ENCODE results near the gene AATF. TPM values are rescaled to one million over a fixed set of nuclear protein-coding genes. Genes with fewer than 3 reads are reported as not detected.

Gene AATF
- total RNA-seq, 4 donors from 2014 or later = 30.3 to 50.5 (median 40.9) TPM

- no peaks in the 10 kb centered on the region for H3K9me3 ChIP-seq
- intact Hi-C loops (cut with DNase I; ENCODE audit: low total_unique reads) = no loop called here
- H3K27me3 ChIP-seq = no peaks in the 10 kb centered on the region
- H3K4me1 ChIP-seq = no peaks in the 10 kb centered on the region
- ATAC-seq (no peak), DNase-seq (no peak)
- TF ChIP-seq, protein P1, sequence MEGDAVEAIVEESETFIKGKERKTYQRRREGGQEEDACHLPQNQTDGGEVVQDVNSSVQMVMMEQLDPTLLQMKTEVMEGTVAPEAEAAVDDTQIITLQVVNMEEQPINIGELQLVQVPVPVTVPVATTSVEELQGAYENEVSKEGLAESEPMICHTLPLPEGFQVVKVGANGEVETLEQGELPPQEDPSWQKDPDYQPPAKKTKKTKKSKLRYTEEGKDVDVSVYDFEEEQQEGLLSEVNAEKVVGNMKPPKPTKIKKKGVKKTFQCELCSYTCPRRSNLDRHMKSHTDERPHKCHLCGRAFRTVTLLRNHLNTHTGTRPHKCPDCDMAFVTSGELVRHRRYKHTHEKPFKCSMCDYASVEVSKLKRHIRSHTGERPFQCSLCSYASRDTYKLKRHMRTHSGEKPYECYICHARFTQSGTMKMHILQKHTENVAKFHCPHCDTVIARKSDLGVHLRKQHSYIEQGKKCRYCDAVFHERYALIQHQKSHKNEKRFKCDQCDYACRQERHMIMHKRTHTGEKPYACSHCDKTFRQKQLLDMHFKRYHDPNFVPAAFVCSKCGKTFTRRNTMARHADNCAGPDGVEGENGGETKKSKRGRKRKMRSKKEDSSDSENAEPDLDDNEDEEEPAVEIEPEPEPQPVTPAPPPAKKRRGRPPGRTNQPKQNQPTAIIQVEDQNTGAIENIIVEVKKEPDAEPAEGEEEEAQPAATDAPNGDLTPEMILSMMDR (IDR thresholded peaks at IDR 0.05 in 4 of 5, conservative IDR thresholded peaks at IDR 0.05 in 1 of 5) = no peak
- no peak for TF ChIP-seq POLR2A (IDR thresholded peaks at IDR 0.05)
- no peak overlapping the region for H3K4me3 ChIP-seq
- H3K27ac ChIP-seq = no peak overlapping the region
- in situ Hi-C loops (cut with MboI; ENCODE audit: low sequenced_read_pairs in 4 of 4) = loop anchor here in 1 of 4 donors (10.0 kb wide), 1 partner anchor 426 kb away; no protein-coding TSS in a partner anchor
- no peaks in the 10 kb centered on the region for H3K36me3 ChIP-seq
Measured at GRCh38 chr17:37050920-37051319, 102.2 kb downstream of the AATF start.

GRCh38 chr17:37051381-37051780 is 102.6 kb downstream of the AATF start:
- Histone ChIP-seq H3K27me3 (no peaks in the 10 kb centered on the region), H3K36me3 (no peaks in the 10 kb centered on the region), H3K4me3 (no peak overlapping the region), H3K9me3 (no peaks in the 10 kb centered on the region), H3K27ac (no peak overlapping the region), H3K4me1 (no peaks in the 10 kb centered on the region)
- intact Hi-C loops (cut with DNase I; ENCODE audit: low total_unique reads) (no loop called here), in situ Hi-C loops (cut with MboI; ENCODE audit: low sequenced_read_pairs in 4 of 4) (loop anchor here in 1 of 4 donors (10.0 kb wide), 1 partner anchor 427 kb away; no protein-coding TSS in a partner anchor)
- no peak for ATAC-seq
- DNase-seq = no peak
- no peak for TF ChIP-seq POLR2A (IDR thresholded peaks at IDR 0.05)
- TF ChIP-seq, protein P1 (IDR thresholded peaks at IDR 0.05 in 4 of 5, conservative IDR thresholded peaks at IDR 0.05 in 1 of 5) = no peak

DNA sequence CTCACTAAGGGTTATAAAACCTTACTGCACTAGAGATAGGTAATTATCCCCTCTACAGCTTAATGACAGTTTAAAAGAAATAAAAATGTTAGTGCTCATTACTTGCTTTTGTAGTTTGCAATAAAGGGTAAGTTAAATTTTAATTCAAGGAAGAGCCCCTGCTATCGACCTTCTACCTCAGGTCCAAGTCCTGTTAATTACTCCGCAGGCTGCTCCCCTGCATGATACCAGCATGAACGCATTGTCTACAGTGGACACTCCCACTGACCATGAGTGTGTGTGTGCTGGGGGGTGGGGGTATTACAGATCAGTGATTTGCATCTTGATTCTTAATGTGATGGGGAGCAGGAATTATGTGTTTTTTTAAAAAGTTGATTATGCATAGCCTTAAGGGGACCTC is 103.1 kb downstream of the AATF start:
- Histone ChIP-seq H3K27ac (no peak overlapping the region), H3K4me3 (no peak overlapping the region), H3K27me3 (no peaks in the 10 kb centered on the region), H3K4me1 (no peaks in the 10 kb centered on the region), H3K9me3 (no peaks in the 10 kb centered on the region), H3K36me3 (no peaks in the 10 kb centered on the region)
- no peak for ATAC-seq
- DNase-seq = no peak
- intact Hi-C loops (cut with DNase I; ENCODE audit: low total_unique reads) = no loop called here
- in situ Hi-C loops (cut with MboI; ENCODE audit: low sequenced_read_pairs in 4 of 4) = loop anchor here in 1 of 4 donors (10.0 kb wide), 1 partner anchor 427 kb away; no protein-coding TSS in a partner anchor
- no peak for TF ChIP-seq POLR2A (IDR thresholded peaks at IDR 0.05)
- TF ChIP-seq, protein P1 (IDR thresholded peaks at IDR 0.05 in 4 of 5, conservative IDR thresholded peaks at IDR 0.05 in 1 of 5) = no peak

DNA sequence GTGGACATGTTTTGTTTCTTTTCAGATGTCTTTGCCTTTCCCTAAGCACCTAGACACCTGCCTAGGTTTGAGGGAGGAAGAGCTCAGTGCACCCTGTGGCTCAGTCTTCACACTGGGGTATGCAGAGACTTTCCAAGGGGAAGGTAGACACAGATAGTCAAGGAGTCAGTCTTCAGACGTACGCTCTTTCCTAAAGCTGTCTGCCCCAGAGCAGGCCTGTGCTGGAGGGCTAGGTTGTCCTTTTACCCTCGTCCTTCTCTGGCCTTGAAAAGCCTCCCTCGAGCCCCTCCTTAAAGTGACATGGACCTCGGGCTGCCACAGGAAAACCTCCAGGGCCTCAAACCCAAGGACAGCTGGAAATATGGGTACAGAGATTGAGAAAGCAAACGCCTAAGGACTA is 103.7 kb downstream of the AATF start:
- DNase-seq (no peak), ATAC-seq (no peak)
- Histone ChIP-seq H3K36me3 (no peaks in the 10 kb centered on the region), H3K27ac (no peak overlapping the region), H3K27me3 (no peaks in the 10 kb centered on the region), H3K4me1 (no peaks in the 10 kb centered on the region), H3K9me3 (no peaks in the 10 kb centered on the region), H3K4me3 (no peak overlapping the region)
- intact Hi-C loops (cut with DNase I; ENCODE audit: low total_unique reads) (no loop called here), in situ Hi-C loops (cut with MboI; ENCODE audit: low sequenced_read_pairs in 4 of 4) (loop anchor here in 1 of 4 donors (10.0 kb wide), 1 partner anchor 428 kb away; no protein-coding TSS in a partner anchor)
- TF ChIP-seq, protein P1 (IDR thresholded peaks at IDR 0.05 in 4 of 5, conservative IDR thresholded peaks at IDR 0.05 in 1 of 5) = no peak
- TF ChIP-seq POLR2A (IDR thresholded peaks at IDR 0.05) = no peak

DNA sequence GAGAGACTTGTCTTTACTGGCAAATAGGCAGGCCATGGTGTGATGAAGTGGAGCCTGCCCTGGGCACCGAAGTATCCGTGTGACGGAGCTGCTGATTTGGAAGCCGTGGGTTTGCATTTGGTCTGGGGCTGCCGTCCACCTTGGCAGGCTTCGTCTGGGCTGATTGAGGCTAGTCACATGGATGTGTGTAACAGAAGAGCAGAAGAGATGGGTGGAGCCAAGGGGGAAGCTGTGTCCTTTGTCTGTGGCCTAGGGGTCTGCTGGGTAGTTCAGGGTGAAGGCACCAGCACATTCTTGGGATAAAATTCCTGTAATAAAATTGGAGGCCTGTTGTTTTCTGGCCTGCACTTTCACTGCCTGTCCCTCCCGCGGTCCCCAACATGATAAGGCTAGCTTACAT is 106.1 kb downstream of the AATF start:
- in situ Hi-C loops (cut with MboI; ENCODE audit: low sequenced_read_pairs in 4 of 4) (loop anchor here in 1 of 4 donors (10.0 kb wide), 1 partner anchor 430 kb away; no protein-coding TSS in a partner anchor), intact Hi-C loops (cut with DNase I; ENCODE audit: low total_unique reads) (no loop called here)
- DNase-seq (no peak), ATAC-seq (no peak)
- TF ChIP-seq, protein P1 (IDR thresholded peaks at IDR 0.05 in 4 of 5, conservative IDR thresholded peaks at IDR 0.05 in 1 of 5) = no peak
- TF ChIP-seq POLR2A (IDR thresholded peaks at IDR 0.05) = no peak
- H3K36me3 ChIP-seq = no peaks in the 10 kb centered on the region
- no peaks in the 10 kb centered on the region for H3K9me3 ChIP-seq
- H3K27me3 ChIP-seq = no peaks in the 10 kb centered on the region
- H3K4me1 ChIP-seq = no peaks in the 10 kb centered on the region
- H3K4me3 ChIP-seq = no peak overlapping the region
- H3K27ac ChIP-seq = no peak overlapping the region

All from gastrocnemius medialis (tissue), 4 donors.